Caco-2 (cell line): ENCODE results near the gene RYR1. TPM values are rescaled to one million over a fixed set of nuclear protein-coding genes. Genes with fewer than 3 reads are reported as not detected.

Source experiments
- BruUV-seq: library from RNA; stranded (reverse); fragments of 400-500 nt; replicated peaks from 2 replicates; lab custom pipeline; 2021; lab: Mats Ljungman, UMichigan
- CTCF ChIA-PET: fragments of 300-600 bp; sonication (Branson Sonifier 250); formaldehyde crosslinking; loops from one replicate; lab custom pipeline; 2022; ENCODE audit warnings: antibody characterized with exemption; lab: Charles Lee
- POLR2A ChIA-PET: fragments of 300-600 bp; sonication (Branson Sonifier 250); formaldehyde crosslinking; loops from one replicate; lab custom pipeline; 2022; ENCODE audit warnings: antibody characterized with exemption; lab: Charles Lee
- DNase-seq, 2 experiments: peaks; one replicate each; pipeline versions ENCODE4 v3.0.0 to v3.0.0-alpha.2; 2020 to 2022
- H3K27me3 ChIP-seq: replicated peaks from 2 replicates; pipeline ENCODE4 v1.6.0; 2011; ENCODE audit warnings: low read length; ENCODE audit not compliant: control insufficient read depth, insufficient read depth
- H3K36me3 ChIP-seq: 2 replicates; pipeline ENCODE4 v1.5.1; 2011; ENCODE audit warnings: low read length; ENCODE audit not compliant: control insufficient read depth, insufficient read depth
- H3K4me1 ChIP-seq: fragments of 250-450 bp; sonication (Bioruptor Pico); 2 replicates; pipeline ENCODE4 v1.5.1; 2020; ENCODE audit warnings: mild to moderate bottlenecking
- H3K4me3 ChIP-seq: 2 replicates; pipeline ENCODE4 v1.5.1; 2011; ENCODE audit warnings: low read depth, mild to moderate bottlenecking, control low read depth, low read length
- H3K9me3 ChIP-seq: fragments of 250-450 bp; sonication (Bioruptor Pico); 2 replicates; pipeline ENCODE4 v1.5.1; 2020; ENCODE audit warnings: mild to moderate bottlenecking, moderate library complexity
- H3K27ac Mint-ChIP-seq: one replicate; pipeline ENCODE4 v1.8.0; 2022; ENCODE audit warnings: mixed read lengths; ENCODE audit not compliant: unreplicated experiment
- H3K27me3 Mint-ChIP-seq: one replicate; pipeline ENCODE4 v1.8.0; 2022; ENCODE audit warnings: mixed read lengths; ENCODE audit not compliant: insufficient read depth, unreplicated experiment
- H3K36me3 Mint-ChIP-seq: one replicate; pipeline ENCODE4 v1.8.0; 2022; ENCODE audit warnings: mild to moderate bottlenecking, mixed read lengths; ENCODE audit not compliant: insufficient read depth, unreplicated experiment
- H3K4me1 Mint-ChIP-seq: one replicate; pipeline ENCODE4 v1.8.0; 2022; ENCODE audit warnings: low read depth, mixed read lengths; ENCODE audit not compliant: unreplicated experiment
- H3K4me3 Mint-ChIP-seq: one replicate; pipeline ENCODE4 v1.8.0; 2022; ENCODE audit warnings: mild to moderate bottlenecking, moderate library complexity, mixed read lengths; ENCODE audit not compliant: unreplicated experiment
- H3K9me3 Mint-ChIP-seq: one replicate; pipeline ENCODE4 v1.8.0; 2022; ENCODE audit warnings: mixed read lengths; ENCODE audit not compliant: unreplicated experiment
- intact Hi-C: fragments of 100-400 bp; cut with micrococcal nuclease; formaldehyde crosslinking; loops from one replicate; pipeline ENCODE4 v1.10.0; 2022; ENCODE audit not compliant: unreplicated experiment
- total RNA-seq: library from RNA; stranded (reverse); gene quantifications from 2 replicates; pipeline ENCODE4 v1.2.3, GENCODE V29; 2022
- TF ChIP-seq, protein P1 (sequence below), 2 experiments: fragments of 200-600 bp in 1 of 2; IDR thresholded peaks; 1 replicate in 1 of 2; 2 replicates in 1 of 2; pipeline versions ENCODE4 v1.5.1 to v1.8.0; 2011 to 2022; ENCODE audit warnings: antibody characterized with exemption in 1 of 2, control low read depth in 1 of 2, inconsistent platforms in 1 of 2, low read depth in 1 of 2, low read length in 1 of 2, mild to moderate bottlenecking in 1 of 2, moderate library complexity in 1 of 2; ENCODE audit not compliant: insufficient read depth in 1 of 2, severe bottlenecking in 1 of 2, unreplicated experiment in 1 of 2

Gene RYR1
- total RNA-seq, 1 experiment from 2014 or later, result 5.6 TPM

DNA sequence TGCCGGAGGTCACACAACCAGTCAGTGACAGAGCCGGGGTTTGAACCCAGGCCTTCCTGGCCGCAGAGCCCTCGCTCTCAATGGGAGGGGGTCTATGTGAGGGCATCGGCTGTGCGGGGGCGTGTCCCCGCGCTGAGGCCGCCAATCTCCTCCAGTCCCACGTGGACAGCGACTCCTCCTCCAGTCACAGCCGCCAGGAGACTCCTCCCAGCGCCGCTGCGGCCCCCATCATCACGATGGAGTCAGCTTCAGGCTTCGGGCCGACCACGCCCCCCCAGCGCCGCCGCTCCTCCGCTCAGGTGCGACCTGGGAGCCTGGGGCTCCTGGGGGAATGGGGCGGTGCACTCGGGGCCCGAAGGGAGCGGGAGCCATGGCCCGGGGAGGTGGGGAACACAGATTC lies 39.0 kb upstream of the RYR1 start:
- no peak for DNase-seq
- intact Hi-C loops, result no loop called here
- no peaks in the 10 kb centered on the region for H3K27me3 ChIP-seq
- H3K4me1 Mint-ChIP-seq, result peaks cover 16% of the 10 kb centered on the region
- BruUV-seq, result no TSS peak
- TF ChIP-seq, protein P1, sequence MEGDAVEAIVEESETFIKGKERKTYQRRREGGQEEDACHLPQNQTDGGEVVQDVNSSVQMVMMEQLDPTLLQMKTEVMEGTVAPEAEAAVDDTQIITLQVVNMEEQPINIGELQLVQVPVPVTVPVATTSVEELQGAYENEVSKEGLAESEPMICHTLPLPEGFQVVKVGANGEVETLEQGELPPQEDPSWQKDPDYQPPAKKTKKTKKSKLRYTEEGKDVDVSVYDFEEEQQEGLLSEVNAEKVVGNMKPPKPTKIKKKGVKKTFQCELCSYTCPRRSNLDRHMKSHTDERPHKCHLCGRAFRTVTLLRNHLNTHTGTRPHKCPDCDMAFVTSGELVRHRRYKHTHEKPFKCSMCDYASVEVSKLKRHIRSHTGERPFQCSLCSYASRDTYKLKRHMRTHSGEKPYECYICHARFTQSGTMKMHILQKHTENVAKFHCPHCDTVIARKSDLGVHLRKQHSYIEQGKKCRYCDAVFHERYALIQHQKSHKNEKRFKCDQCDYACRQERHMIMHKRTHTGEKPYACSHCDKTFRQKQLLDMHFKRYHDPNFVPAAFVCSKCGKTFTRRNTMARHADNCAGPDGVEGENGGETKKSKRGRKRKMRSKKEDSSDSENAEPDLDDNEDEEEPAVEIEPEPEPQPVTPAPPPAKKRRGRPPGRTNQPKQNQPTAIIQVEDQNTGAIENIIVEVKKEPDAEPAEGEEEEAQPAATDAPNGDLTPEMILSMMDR (IDR thresholded peaks at IDR 0.05; ENCODE audit: insufficient read depth in 1 of 2, low read depth in 1 of 2, low read length in 1 of 2, severe bottlenecking in 1 of 2, unreplicated experiment in 1 of 2), result no peak
- H3K27me3 Mint-ChIP-seq, result peaks cover 2% of the 10 kb centered on the region
- H3K4me1 ChIP-seq, result peaks cover 12% of the 10 kb centered on the region
- no peak overlapping the region for H3K4me3 Mint-ChIP-seq
- H3K27ac Mint-ChIP-seq, result no peak overlapping the region
- H3K36me3 Mint-ChIP-seq, result peaks cover 7% of the 10 kb centered on the region
- POLR2A ChIA-PET, result interaction anchor here (0.5 kb wide), 1 partner anchor 8 kb away, joined by 3 read pairs; no protein-coding TSS in a partner anchor
- CTCF ChIA-PET, result interaction anchor here (1.1 kb wide), 1 partner anchor 10 kb away, joined by 3 read pairs; no protein-coding TSS in a partner anchor
- H3K9me3 ChIP-seq, result no peaks in the 10 kb centered on the region
- H3K36me3 ChIP-seq, result no peaks in the 10 kb centered on the region
- no peak overlapping the region for H3K4me3 ChIP-seq
- H3K9me3 Mint-ChIP-seq, result no peaks in the 10 kb centered on the region

DNA sequence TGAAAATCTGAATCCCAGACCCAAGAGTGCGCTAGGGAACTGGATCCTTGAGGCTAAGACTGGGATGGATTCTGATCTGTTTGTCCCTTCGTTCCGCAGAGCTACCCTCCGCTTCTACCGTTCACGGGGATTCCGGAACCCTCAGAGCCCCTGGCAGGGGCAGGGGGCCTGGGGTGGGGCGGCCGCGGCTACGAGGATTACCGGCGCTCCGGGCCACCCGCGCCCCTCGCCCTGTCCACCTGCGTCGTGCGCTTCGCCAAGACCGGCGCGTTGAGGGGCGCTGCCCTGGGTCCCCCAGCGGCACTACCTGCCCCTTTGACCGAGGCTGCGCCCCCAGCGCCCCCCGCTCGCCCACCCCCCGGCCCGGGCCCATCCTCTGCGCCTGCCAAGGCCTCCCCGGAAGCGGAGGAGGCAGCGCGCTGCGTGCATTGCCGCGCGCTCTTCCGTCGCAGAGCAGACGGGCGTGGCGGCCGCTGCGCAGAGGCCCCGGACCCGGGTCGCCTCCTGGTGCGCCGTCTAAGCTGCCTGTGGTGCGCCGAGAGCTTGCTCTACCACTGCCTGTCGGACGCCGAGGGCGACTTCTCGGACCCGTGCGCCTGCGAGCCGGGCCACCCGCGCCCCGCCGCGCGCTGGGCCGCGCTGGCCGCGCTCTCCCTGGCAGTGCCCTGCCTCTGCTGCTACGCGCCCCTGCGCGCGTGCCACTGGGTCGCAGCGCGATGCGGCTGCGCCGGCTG lies 37.9 kb upstream of the RYR1 start:
- peaks cover 5% of the 10 kb centered on the region for H3K27me3 Mint-ChIP-seq
- no peak overlapping the region for H3K4me3 ChIP-seq
- peaks cover 7% of the 10 kb centered on the region for H3K36me3 Mint-ChIP-seq
- CTCF ChIA-PET, result no interaction called here
- no peak overlapping the region for H3K27ac Mint-ChIP-seq
- H3K4me1 Mint-ChIP-seq, result peaks cover 9% of the 10 kb centered on the region
- intact Hi-C loops, result no loop called here
- no peaks in the 10 kb centered on the region for H3K9me3 Mint-ChIP-seq
- H3K36me3 ChIP-seq, result no peaks in the 10 kb centered on the region
- H3K4me1 ChIP-seq, result peaks cover 12% of the 10 kb centered on the region
- no peak overlapping the region for H3K4me3 Mint-ChIP-seq
- DNase-seq, result no peak
- no peaks in the 10 kb centered on the region for H3K27me3 ChIP-seq
- TF ChIP-seq, protein P1 (IDR thresholded peaks at IDR 0.05; ENCODE audit: insufficient read depth in 1 of 2, low read depth in 1 of 2, low read length in 1 of 2, severe bottlenecking in 1 of 2, unreplicated experiment in 1 of 2), result no peak
- POLR2A ChIA-PET, result interaction anchor here (0.5 kb wide), 1 partner anchor 171 kb away, joined by 7 read pairs; no protein-coding TSS in a partner anchor
- H3K9me3 ChIP-seq, result no peaks in the 10 kb centered on the region
- BruUV-seq, result no TSS peak

DNA sequence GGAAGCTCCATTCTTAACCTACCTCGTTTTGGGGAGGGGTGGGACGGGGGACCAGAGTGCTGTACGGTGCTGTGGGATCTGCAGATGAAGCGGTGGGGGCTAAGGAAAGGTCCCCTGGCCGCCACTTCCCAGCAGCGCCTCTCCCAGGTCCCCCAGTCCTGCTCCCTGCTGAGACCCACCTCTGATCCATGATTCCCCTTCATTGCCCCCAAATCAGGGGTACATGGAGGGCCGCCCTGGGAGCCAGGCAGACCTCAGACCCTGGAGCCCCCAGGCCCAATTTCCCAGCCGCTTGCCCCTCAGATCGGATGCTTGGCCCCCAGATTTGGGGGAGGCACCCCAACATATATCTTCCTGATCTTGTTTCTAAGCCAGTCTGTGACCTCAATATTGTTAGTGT lies 34.4 kb upstream of the RYR1 start:
- no TSS peak for BruUV-seq
- peaks cover 5% of the 10 kb centered on the region for H3K27me3 Mint-ChIP-seq
- ChIA-PET CTCF (no interaction called here), POLR2A (no interaction called here)
- no peak overlapping the region for H3K4me3 Mint-ChIP-seq
- peaks cover 24% of the 10 kb centered on the region for H3K36me3 Mint-ChIP-seq
- no peak for DNase-seq
- no peak overlapping the region for H3K4me3 ChIP-seq
- peak overlapping the region; percentile 32 for H3K27ac Mint-ChIP-seq
- TF ChIP-seq, protein P1 (IDR thresholded peaks at IDR 0.05; ENCODE audit: insufficient read depth in 1 of 2, low read depth in 1 of 2, low read length in 1 of 2, severe bottlenecking in 1 of 2, unreplicated experiment in 1 of 2), result no peak
- no peaks in the 10 kb centered on the region for H3K36me3 ChIP-seq
- H3K4me1 Mint-ChIP-seq, result no peaks in the 10 kb centered on the region
- peaks cover 9% of the 10 kb centered on the region; the same call in 1 of the 2 replicates for H3K4me1 ChIP-seq
- H3K9me3 ChIP-seq, result no peaks in the 10 kb centered on the region
- H3K27me3 ChIP-seq, result no peaks in the 10 kb centered on the region
- intact Hi-C loops, result no loop called here
- H3K9me3 Mint-ChIP-seq, result no peaks in the 10 kb centered on the region
